Activated CD4-positive, alpha-beta T cell treated with anti-CD3 and anti-CD28 coated beads for 36 hours (primary cell): ENCODE results near the gene SNX5. TPM values are rescaled to one million over a fixed set of nuclear protein-coding genes. Genes with fewer than 3 reads are reported as not detected.

ENCODE experiments used
- ATAC-seq: fragments of 200-7000 bp; cut with Tn5 transposase; one replicate; pipeline ENCODE4 v1.10.0; 2021; ENCODE audit warnings: mild to moderate bottlenecking, moderate library complexity
- CTCF ChIA-PET: fragments of 350-600 bp; sonication (Branson Sonifier 250); formaldehyde crosslinking; loops from one replicate; lab custom pipeline; 2021; ENCODE audit warnings: antibody characterized with exemption; lab: Charles Lee
- POLR2A ChIA-PET: fragments of 350-600 bp; sonication (Branson Sonifier 250); formaldehyde crosslinking; loops from one replicate; lab custom pipeline; 2021; ENCODE audit warnings: antibody characterized with exemption, inconsistent platforms; lab: Charles Lee
- DNase-seq: peaks from one replicate; pipeline ENCODE4 v3.0.0-alpha.2; 2020
- H3K27ac Mint-ChIP-seq: one replicate; pipeline ENCODE4 v1.8.0; 2021; ENCODE audit warnings: mixed read lengths
- H3K27me3 Mint-ChIP-seq: one replicate; pipeline ENCODE4 v1.8.0; 2021; ENCODE audit warnings: mixed read lengths
- H3K36me3 Mint-ChIP-seq: one replicate; pipeline ENCODE4 v1.8.0; 2021; ENCODE audit warnings: low read depth, mixed read lengths
- H3K4me1 Mint-ChIP-seq: one replicate; pipeline ENCODE4 v1.8.0; 2021; ENCODE audit warnings: mixed read lengths
- H3K4me3 Mint-ChIP-seq: one replicate; pipeline ENCODE4 v1.8.0; 2021; ENCODE audit warnings: mild to moderate bottlenecking, moderate library complexity, mixed read lengths
- H3K9me3 Mint-ChIP-seq: one replicate; pipeline ENCODE4 v1.8.0; 2021; ENCODE audit warnings: low read depth, mixed read lengths
- intact Hi-C, 2 experiments: fragments of 100-400 bp; cut with DNase I in 1 of 2; cut with micrococcal nuclease in 1 of 2; formaldehyde crosslinking; loops; one replicate each; pipeline versions ENCODE4 v1.14.2 to v1.15.1; 2022 to 2024; cut with DNase I, micrococcal nuclease
- total RNA-seq, 2 experiments: library from RNA; stranded (reverse); gene quantifications; one replicate each; pipeline ENCODE4 v1.2.3, GENCODE V29; 2021

Gene SNX5
- total RNA-seq, 2 experiments from 2014 or later: 204 to 227 TPM

DNA sequence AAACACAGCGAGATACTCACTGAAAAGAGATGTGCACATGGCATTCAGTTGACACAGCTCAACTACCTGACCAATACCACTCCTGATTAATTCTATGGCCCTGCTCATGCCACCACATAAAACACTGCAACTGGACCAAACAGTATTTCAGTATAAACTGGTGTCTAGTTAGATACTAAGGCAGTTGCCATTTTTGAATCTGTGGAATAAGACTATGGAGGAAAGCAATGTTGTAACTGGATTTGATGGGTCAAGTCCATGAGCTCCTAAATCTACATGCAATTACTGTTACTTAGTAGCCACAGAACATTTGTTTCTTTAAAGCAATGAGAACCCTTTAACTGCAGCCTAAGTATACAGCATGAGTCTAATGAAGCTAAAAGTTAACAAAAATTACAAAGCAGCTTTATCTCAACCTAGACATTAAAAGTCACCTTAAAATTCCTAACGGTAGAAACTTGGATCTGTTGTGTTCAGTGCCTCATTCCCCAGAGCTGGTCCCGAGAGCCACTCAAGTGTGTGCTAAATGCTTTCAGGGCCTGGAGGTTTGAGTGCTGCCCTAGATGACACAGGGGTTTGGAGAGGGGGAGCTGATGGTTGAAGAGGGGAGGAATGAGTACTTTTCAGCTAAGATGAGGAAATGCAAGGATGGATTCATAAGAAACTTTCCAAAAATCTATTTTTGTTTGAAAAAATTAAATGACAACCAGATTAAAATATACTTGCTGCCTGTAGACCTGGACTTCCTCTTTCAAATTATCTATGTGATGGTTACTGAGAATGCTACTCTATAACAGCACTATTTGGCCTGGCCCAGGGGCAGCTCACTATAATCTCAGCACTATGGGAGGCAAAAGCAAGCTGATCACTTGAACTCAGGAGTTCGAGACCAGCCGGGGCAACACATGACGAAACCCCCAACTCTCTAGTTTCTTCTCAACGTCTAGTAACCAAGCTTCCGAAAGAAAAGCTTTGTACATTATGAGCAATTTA lies 15.6 kb downstream of the SNX5 start:
- DNase-seq (no peak), ATAC-seq (no peak)
- intact Hi-C loops: no loop called here
- ChIA-PET POLR2A (no interaction called here), CTCF (interaction anchor here (0.6 to 1.5 kb wide), 6 partner anchors 11 to 271 kb away, joined by 3 to 5 read pairs (median 3); partner anchors contain the start of gene RRBP1)
- Mint-ChIP-seq H3K4me1 (peaks cover 24% of the 10 kb centered on the region), H3K9me3 (no peaks in the 10 kb centered on the region), H3K27ac (peak overlapping the region; percentile 47), H3K27me3 (no peaks in the 10 kb centered on the region), H3K4me3 (no peak overlapping the region), H3K36me3 (peaks cover 91% of the 10 kb centered on the region)

DNA sequence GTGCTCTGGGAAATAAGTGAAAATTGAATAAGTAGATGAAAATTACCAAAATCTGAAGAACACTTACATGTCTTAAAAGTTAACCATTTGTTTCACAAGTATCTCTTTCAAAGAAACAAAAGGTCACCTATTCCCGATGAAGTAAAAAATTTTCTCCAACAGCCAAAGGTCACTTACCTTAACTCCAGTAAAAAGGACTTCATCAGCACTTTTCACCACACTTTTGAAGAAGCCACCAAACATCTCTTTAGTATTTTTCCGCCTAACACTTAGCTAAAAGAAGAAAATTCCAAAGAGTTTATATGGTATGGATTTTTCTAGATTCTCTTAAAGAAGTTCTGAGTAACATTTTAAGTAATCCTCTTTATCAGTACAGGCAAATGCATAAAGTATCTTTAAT lies 17.3 kb downstream of the SNX5 start:
- POLR2A ChIA-PET: no interaction called here
- H3K27me3 Mint-ChIP-seq: no peaks in the 10 kb centered on the region
- H3K27ac Mint-ChIP-seq: no peak overlapping the region
- CTCF ChIA-PET: interaction anchor here (0.9 to 1.4 kb wide), 2 partner anchors 13 to 43 kb away, joined by 4 read pairs; no protein-coding TSS in a partner anchor
- peaks cover 94% of the 10 kb centered on the region for H3K36me3 Mint-ChIP-seq
- peaks cover 14% of the 10 kb centered on the region for H3K4me1 Mint-ChIP-seq
- no peak overlapping the region for H3K4me3 Mint-ChIP-seq
- ATAC-seq (no peak), DNase-seq (no peak)
- intact Hi-C loops: no loop called here
- no peaks in the 10 kb centered on the region for H3K9me3 Mint-ChIP-seq

DNA sequence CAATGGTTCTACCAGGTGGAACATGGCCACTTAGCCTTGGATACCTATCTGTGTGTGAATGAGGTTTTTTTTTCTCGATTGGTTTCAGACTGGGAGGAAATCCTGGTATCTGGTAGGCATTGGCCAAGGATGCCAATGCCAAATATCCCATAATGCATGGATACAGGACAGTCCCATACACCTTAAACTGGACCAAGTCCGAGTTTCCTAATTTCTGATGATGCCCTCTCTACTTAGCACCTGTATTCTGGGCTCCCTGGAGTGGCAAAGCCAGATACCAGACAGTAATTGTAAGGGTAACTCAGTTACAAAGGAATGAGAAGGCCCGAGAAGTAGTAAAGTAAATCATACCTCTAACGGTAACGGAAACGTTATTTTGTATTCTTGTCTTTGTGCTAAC lies 17.9 kb downstream of the SNX5 start:
- CTCF ChIA-PET: interaction anchor here (1.4 kb wide), 1 partner anchor 12 kb away, joined by 4 read pairs; no protein-coding TSS in a partner anchor

DNA sequence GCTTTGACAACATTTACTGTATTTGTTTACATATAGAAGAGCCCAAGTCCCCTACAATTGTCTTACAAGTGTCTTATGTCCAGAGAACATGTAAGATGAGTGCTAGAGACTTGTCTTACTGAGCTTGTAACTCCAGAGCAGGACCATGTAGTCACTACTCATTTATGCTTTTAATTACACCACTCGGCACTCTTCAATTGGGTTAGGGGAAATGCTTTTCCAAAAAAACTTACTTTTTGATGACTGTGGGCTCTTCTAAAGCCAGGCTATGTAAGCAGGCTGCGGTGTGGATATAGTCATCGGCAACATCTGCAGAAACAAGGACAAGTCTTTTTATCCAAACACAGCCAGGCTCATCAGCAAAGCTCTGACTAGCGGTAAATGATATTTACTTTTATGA lies 18.7 kb downstream of the SNX5 start:
- peaks cover 89% of the 10 kb centered on the region for H3K36me3 Mint-ChIP-seq
- H3K27ac Mint-ChIP-seq: no peak overlapping the region
- ChIA-PET CTCF (no interaction called here), POLR2A (no interaction called here)
- H3K4me3 Mint-ChIP-seq: no peak overlapping the region
- H3K27me3 Mint-ChIP-seq: no peaks in the 10 kb centered on the region
- DNase-seq: no peak
- no peak for ATAC-seq
- intact Hi-C loops: no loop called here
- H3K9me3 Mint-ChIP-seq: no peaks in the 10 kb centered on the region
- peaks cover 3% of the 10 kb centered on the region for H3K4me1 Mint-ChIP-seq

More for the DNA sequence above, 17.9 kb downstream of the SNX5 start:
- intact Hi-C loops: no loop called here
- no peak for ATAC-seq
- H3K9me3 Mint-ChIP-seq: no peaks in the 10 kb centered on the region
- H3K27me3 Mint-ChIP-seq: no peaks in the 10 kb centered on the region
- POLR2A ChIA-PET: no interaction called here
- H3K4me1 Mint-ChIP-seq: peaks cover 10% of the 10 kb centered on the region
- no peak for DNase-seq
- no peak overlapping the region for H3K27ac Mint-ChIP-seq
- no peak overlapping the region for H3K4me3 Mint-ChIP-seq
- peaks cover 93% of the 10 kb centered on the region for H3K36me3 Mint-ChIP-seq

DNA sequence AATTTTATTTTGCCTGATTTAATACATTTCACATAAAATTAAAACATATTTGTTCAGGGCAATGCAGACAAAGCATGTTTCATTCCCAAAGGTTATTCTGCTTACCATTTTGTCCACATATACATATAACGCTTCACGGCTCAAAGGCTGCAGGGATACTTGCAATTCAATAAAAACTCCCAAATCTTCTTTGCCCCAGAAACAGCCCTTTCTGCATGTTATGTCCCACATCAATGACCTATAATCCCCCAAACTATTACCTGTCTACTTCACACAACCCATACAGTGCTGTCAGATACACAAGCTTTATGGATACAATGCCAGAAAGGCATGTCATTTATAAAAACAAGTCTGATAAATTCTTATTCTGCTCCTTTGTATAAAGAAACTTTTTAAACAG lies 20.2 kb downstream of the SNX5 start:
- intact Hi-C loops: no loop called here
- ATAC-seq (no peak), DNase-seq (no peak)
- no peaks in the 10 kb centered on the region for H3K27me3 Mint-ChIP-seq
- peaks cover 3% of the 10 kb centered on the region for H3K4me1 Mint-ChIP-seq
- ChIA-PET CTCF (interaction anchor here (0.7 to 2.2 kb wide), 4 partner anchors 9 to 50 kb away, joined by 3 to 7 read pairs (median 3); no protein-coding TSS in a partner anchor), POLR2A (no interaction called here)
- H3K27ac Mint-ChIP-seq: no peak overlapping the region
- peaks cover 86% of the 10 kb centered on the region for H3K36me3 Mint-ChIP-seq
- H3K4me3 Mint-ChIP-seq: no peak overlapping the region
- no peaks in the 10 kb centered on the region for H3K9me3 Mint-ChIP-seq

DNA sequence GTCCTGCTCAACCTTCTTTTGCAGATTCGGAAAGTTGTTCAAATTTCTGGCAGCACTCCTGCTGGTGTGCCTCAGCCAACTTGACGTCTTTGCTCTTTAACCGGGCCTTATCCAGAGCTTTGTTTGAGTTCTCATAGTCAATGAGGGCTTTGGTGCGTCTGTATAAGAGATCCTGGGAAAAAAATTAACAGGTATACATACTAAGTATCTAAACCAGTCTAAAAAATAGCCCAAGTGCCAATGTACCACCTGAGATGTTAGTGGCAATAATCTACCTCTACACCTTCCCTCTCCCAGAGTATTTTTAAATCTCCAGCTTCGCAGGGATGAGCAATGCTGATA lies 21.1 kb downstream of the SNX5 start:
- Mint-ChIP-seq H3K4me3 (no peak overlapping the region), H3K27me3 (no peaks in the 10 kb centered on the region), H3K27ac (no peak overlapping the region), H3K9me3 (no peaks in the 10 kb centered on the region), H3K4me1 (peaks cover 3% of the 10 kb centered on the region), H3K36me3 (peaks cover 84% of the 10 kb centered on the region)
- POLR2A ChIA-PET: no interaction called here
- ATAC-seq: no peak
- CTCF ChIA-PET: interaction anchor here (0.7 to 2.2 kb wide), 3 partner anchors 8 to 51 kb away, joined by 3 to 7 read pairs (median 3); no protein-coding TSS in a partner anchor
- DNase-seq: no peak
- intact Hi-C loops: loop anchor here in 1 of 2 experiments (1.0 kb wide), 1 partner anchor 8 kb away; no protein-coding TSS in a partner anchor

DNA sequence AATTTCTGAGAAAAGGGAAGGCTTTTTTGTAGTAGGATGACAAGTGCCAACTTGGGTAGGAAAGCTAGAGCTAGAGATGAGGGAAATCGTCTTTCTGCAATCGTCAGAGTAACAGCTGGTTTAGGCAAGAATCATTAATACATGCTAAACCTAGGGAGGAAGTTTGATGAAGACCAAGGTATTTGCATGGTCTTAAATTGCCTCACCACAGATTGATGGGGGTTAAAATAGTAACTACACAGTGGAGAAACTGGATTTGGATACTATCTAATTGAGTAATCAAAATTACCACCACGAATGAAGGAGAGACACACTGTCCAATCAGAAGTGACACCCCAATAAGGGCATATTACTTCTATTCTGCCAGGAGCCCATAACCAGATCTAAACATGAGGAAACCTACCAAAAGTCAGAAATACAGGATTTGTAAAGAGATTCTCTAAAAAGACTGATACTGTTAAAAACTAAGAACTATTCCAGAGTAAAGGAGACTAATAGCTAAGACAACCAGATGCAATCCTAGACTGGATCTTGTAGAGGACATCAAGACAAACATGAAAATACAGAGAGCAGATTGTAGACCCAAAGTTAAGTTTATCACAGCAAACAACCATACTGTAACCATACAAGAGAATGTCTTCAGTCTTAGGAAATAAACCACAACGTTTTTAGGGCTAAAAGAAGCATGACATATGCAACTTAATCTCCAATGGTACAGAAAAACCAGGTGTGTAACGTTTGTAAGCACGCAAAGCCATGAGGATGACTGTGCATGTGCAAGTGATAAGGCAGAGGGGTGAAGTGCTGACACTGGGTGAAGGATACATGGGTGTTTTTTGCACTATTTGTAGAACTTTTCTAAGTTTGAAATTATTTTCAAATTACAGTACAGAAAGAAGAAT lies 21.8 kb downstream of the SNX5 start:
- no peaks in the 10 kb centered on the region for H3K9me3 Mint-ChIP-seq
- CTCF ChIA-PET: interaction anchor here (1.2 kb wide), 1 partner anchor 19 kb away, joined by 3 read pairs; no protein-coding TSS in a partner anchor
- intact Hi-C loops: loop anchor here in 1 of 2 experiments (1.0 kb wide), 1 partner anchor 8 kb away; no protein-coding TSS in a partner anchor
- peaks cover 3% of the 10 kb centered on the region for H3K4me1 Mint-ChIP-seq
- DNase-seq (no peak), ATAC-seq (no peak)
- POLR2A ChIA-PET: no interaction called here
- no peaks in the 10 kb centered on the region for H3K27me3 Mint-ChIP-seq
- no peak overlapping the region for H3K4me3 Mint-ChIP-seq
- H3K36me3 Mint-ChIP-seq: peaks cover 82% of the 10 kb centered on the region
- no peak overlapping the region for H3K27ac Mint-ChIP-seq

DNA sequence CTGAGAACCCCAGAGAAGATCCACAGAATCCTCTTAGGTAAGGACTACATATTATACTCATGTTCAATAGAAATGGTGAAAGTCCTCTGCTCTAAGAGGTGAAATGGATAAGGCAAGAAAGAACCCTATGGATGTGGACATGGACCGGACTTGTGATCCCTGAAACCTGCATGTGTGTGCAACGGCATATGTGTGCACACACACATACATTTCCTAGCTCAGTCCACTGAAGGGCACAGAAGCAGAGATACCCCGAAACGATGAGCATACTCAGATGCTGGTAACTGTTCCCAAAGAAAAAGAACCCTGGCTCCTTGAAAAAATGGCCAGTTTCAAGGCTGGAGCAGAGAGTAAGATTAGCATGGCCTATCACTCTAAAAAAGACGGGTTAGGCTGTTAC lies 22.6 kb downstream of the SNX5 start:
- no peak for ATAC-seq
- POLR2A ChIA-PET: interaction anchor here (0.6 to 0.7 kb wide), 2 partner anchors 14 to 67 kb away, joined by 3 read pairs; no protein-coding TSS in a partner anchor
- CTCF ChIA-PET: interaction anchor here (1.2 kb wide), 1 partner anchor 20 kb away, joined by 3 read pairs; no protein-coding TSS in a partner anchor
- peaks cover 78% of the 10 kb centered on the region for H3K36me3 Mint-ChIP-seq
- intact Hi-C loops: no loop called here
- H3K4me3 Mint-ChIP-seq: no peak overlapping the region
- H3K4me1 Mint-ChIP-seq: peaks cover 3% of the 10 kb centered on the region
- H3K27ac Mint-ChIP-seq: no peak overlapping the region
- no peak for DNase-seq
- H3K27me3 Mint-ChIP-seq: no peaks in the 10 kb centered on the region
- H3K9me3 Mint-ChIP-seq: no peaks in the 10 kb centered on the region

DNA sequence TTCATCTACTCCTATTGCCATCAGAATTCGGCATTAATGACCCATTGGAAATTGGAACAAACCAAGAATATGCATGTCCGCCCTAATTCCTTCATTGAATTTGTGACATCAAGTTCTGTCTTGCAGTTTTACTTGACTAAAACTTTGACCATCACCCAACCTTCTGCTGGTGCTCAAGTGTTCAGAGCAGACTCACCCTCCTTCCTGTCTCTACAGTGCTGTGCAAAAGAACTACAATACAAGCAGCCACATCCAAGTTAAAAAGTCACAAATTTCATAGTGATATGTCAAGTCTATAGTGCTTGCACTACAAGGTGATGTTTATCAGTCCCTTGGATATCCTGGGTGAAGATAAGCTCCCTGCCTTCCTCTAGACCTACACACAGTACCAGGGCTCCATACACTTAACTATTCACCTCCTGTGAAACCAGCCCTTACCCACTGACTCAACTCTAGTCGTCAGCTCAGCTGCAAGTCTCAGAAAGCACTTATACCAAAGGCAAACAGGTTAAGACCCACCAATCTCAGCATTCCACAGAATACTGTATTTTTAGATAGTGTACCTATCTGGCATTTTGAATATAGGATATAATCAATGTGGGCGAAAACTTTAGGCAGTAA lies 23.6 kb downstream of the SNX5 start:
- CTCF ChIA-PET: interaction anchor here (1.0 kb wide), 1 partner anchor 9 kb away, joined by 3 read pairs; no protein-coding TSS in a partner anchor
- H3K36me3 Mint-ChIP-seq: peaks cover 76% of the 10 kb centered on the region
- H3K9me3 Mint-ChIP-seq: no peaks in the 10 kb centered on the region
- no peaks in the 10 kb centered on the region for H3K27me3 Mint-ChIP-seq
- ATAC-seq (no peak), DNase-seq (no peak)
- intact Hi-C loops: no loop called here
- POLR2A ChIA-PET: no interaction called here
- H3K27ac Mint-ChIP-seq: no peak overlapping the region
- peaks cover 8% of the 10 kb centered on the region for H3K4me1 Mint-ChIP-seq
- H3K4me3 Mint-ChIP-seq: no peak overlapping the region

DNA sequence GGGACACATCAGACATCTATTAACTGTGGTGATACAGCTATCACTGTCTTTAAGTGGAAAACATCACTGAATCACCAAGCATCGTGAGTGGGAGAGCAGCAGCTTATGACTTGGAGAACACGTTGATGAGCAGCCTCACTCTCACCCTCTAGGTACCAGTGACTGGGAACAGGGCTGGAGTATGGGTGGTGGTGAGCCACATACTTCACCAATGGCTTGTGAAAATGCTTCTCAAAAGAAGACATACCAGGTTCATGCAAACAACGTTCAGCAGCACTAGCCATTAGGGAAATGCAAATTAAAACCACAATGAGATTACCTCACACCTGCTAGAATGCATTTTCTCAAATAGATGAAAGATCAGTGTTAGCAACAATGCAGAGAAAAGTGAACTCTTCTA lies 25.3 kb downstream of the SNX5 start:
- intact Hi-C loops: no loop called here
- CTCF ChIA-PET: no interaction called here
- DNase-seq: no peak
- Mint-ChIP-seq H3K4me3 (no peak overlapping the region), H3K9me3 (no peaks in the 10 kb centered on the region), H3K4me1 (peaks cover 16% of the 10 kb centered on the region), H3K27ac (peak overlapping the region; percentile 47), H3K36me3 (peaks cover 62% of the 10 kb centered on the region), H3K27me3 (no peaks in the 10 kb centered on the region)
- POLR2A ChIA-PET: no interaction called here
- no peak for ATAC-seq
